Right lobe of liver (tissue), 6 donors: ENCODE measurements around the gene CCDC141. TPM values are rescaled to one million over a fixed set of nuclear protein-coding genes. Genes with fewer than 3 reads are reported as not detected.

Experiments used
- ATAC-seq, 4 donors: fragments of 200-7000 bp; cut with Tn5 transposase; one replicate each; pipeline ENCODE4 v1.9.1; 2020; ENCODE audit warnings: mild to moderate bottlenecking in 4 of 4, moderate library complexity in 4 of 4
- DNase-seq, 3 donors: peaks; one replicate each; pipeline ENCODE4 v3.0.0-alpha.2; 2020
- H3K27ac ChIP-seq, 3 donors: fragments of 200-600 bp; one replicate each; pipeline ENCODE4 v1.8.0; 2022
- H3K27me3 ChIP-seq, 2 donors: fragments of 200-600 bp; one replicate each; pipeline ENCODE4 v1.8.0; 2022
- H3K36me3 ChIP-seq, 4 donors: fragments of 200-600 bp; sonication (generic) in 1 of 4; one replicate each; pipeline versions ENCODE4 v1.5.1 to v1.8.0; 2017 to 2022; ENCODE audit warnings: control low read depth in 1 of 4
- H3K4me1 ChIP-seq, 4 donors: fragments of 200-600 bp; sonication (generic) in 1 of 4; one replicate each; pipeline versions ENCODE4 v1.5.1 to v1.8.0; 2017 to 2022; ENCODE audit warnings: control low read depth in 1 of 4
- H3K4me3 ChIP-seq, 3 donors: fragments of 200-600 bp; one replicate each; pipeline ENCODE4 v1.8.0; 2022
- H3K9me3 ChIP-seq, 4 donors: fragments of 200-600 bp; sonication (generic) in 1 of 4; one replicate each; pipeline versions ENCODE4 v1.5.1 to v1.8.0; 2017 to 2022; ENCODE audit warnings: control low read depth in 1 of 4
- CTCF ChIP-seq, 4 donors: fragments of 200-600 bp in 3 of 4; fragments of 450-650 bp in 1 of 4; IDR thresholded peaks; one replicate each; pipeline versions ENCODE4 v1.5.1 to v1.8.0; 2016 to 2022; ENCODE audit warnings: antibody characterized with exemption in 4 of 4, mild to moderate bottlenecking in 2 of 4
- POLR2A ChIP-seq: fragments of 450-650 bp; IDR thresholded peaks from one replicate; pipeline ENCODE4 v1.6.1; 2017; ENCODE audit warnings: antibody characterized with exemption, mild to moderate bottlenecking
- WGBS: methylation state at CpG from one replicate; pipeline ENCODE4 v1.1.6; 2018; ENCODE audit warnings: low coverage, low lambda C conversion rate; ENCODE audit not compliant: insufficient coverage; ENCODE audit errors: missing lambda C conversion rate; 5-methylcytosine and 5-hydroxymethylcytosine counted together
- intact Hi-C, 2 donors: fragments of 100-400 bp; cut with DNase I; formaldehyde crosslinking; loops; one replicate each; pipeline versions ENCODE4 v1.11.2 to v1.14.1; 2022
- total RNA-seq, 6 experiments: library from RNA; depleted of rRNA in 2 of 6; stranded (reverse); fragments of >200 nt in 2 of 6; fragmentation: NEBNext Ultra II Directional in 3 of 6; extraction: Animal tissue kit (Norgen Biotek cat#: 25700) in 3 of 6; gene quantifications; one replicate each; pipeline versions ENCODE4 v1.1.0 to v1.2.4, GENCODE V29; 2016 to 2023
- donor health status: DM: no; HTN: yes; CAD: no.
- donor health status: DM: no; HTN: no; CAD: no.
- donor health status: DM: no; HTN: no; CAD: no.
- donor health status: DM: no; HTN: yes; CAD: no.
- donor health status: DM: no; HTN: yes; CAD: no.

The CCDC141 gene
- total RNA-seq, 6 experiments from 2014 or later, result 0.20 to 0.98 (median 0.58) TPM

- intact Hi-C loops, result no loop called here
- Histone ChIP-seq H3K4me3 (no peak overlapping the region), H3K36me3 (no peaks in the 10 kb centered on the region), H3K27me3 (no peaks in the 10 kb centered on the region), H3K4me1 (no peaks in the 10 kb centered on the region), H3K27ac (no peak overlapping the region), H3K9me3 (no peaks in the 10 kb centered on the region)
- no peak for TF ChIP-seq POLR2A
- no peak for TF ChIP-seq CTCF (IDR thresholded peaks at IDR 0.05)
- 72% methylated on average over 4 of the region's 4 CpGs for WGBS
- DNase-seq (no peak), ATAC-seq (no peak)
These were observed 132.4 kb downstream of the CCDC141 start for GRCh38 chr2:178917555-178917954.

GRCh38 chr2:178915423-178916173 lies 134.3 kb downstream of the CCDC141 start:
- DNase-seq (no peak), ATAC-seq (no peak)
- 11% methylated on average over 2 of the region's 2 CpGs for WGBS
- intact Hi-C loops, result no loop called here
- TF ChIP-seq POLR2A (no peak), CTCF (IDR thresholded peaks at IDR 0.05) (no peak)
- Histone ChIP-seq H3K4me1 (no peaks in the 10 kb centered on the region), H3K9me3 (no peaks in the 10 kb centered on the region), H3K36me3 (no peaks in the 10 kb centered on the region), H3K4me3 (no peak overlapping the region), H3K27me3 (no peaks in the 10 kb centered on the region), H3K27ac (no peak overlapping the region)

GRCh38 chr2:178914259-178914849 lies 135.6 kb downstream of the CCDC141 start:
- Histone ChIP-seq H3K4me1 (no peaks in the 10 kb centered on the region), H3K9me3 (no peaks in the 10 kb centered on the region), H3K27ac (no peak overlapping the region), H3K27me3 (no peaks in the 10 kb centered on the region), H3K36me3 (no peaks in the 10 kb centered on the region), H3K4me3 (no peak overlapping the region)
- intact Hi-C loops, result no loop called here
- DNase-seq, result peak; percentile 76 to 80 (median 78)
- 17% methylated on average over 4 of the region's 4 CpGs for WGBS
- peak; percentile 98 to 100 (median 99) for ATAC-seq
- no peak for TF ChIP-seq POLR2A
- TF ChIP-seq CTCF (IDR thresholded peaks at IDR 0.05), result peak; percentile 70 to 85 (median 83)

- no peaks in the 10 kb centered on the region for H3K4me1 ChIP-seq
- intact Hi-C loops, result no loop called here
- no peaks in the 10 kb centered on the region for H3K36me3 ChIP-seq
- no peak overlapping the region for H3K4me3 ChIP-seq
- 94% methylated on average over 1 of the region's 1 CpG for WGBS
- ATAC-seq (no peak), DNase-seq (no peak)
- TF ChIP-seq POLR2A, result no peak
- no peak for TF ChIP-seq CTCF (IDR thresholded peaks at IDR 0.05)
- H3K27me3 ChIP-seq, result no peaks in the 10 kb centered on the region
- no peak overlapping the region for H3K27ac ChIP-seq
- H3K9me3 ChIP-seq, result no peaks in the 10 kb centered on the region
These were observed 136.9 kb downstream of the CCDC141 start for GRCh38 chr2:178913049-178913441.
